ENCODE data around the gene ALDH1A1.

Gene ALDH1A1

DNA sequence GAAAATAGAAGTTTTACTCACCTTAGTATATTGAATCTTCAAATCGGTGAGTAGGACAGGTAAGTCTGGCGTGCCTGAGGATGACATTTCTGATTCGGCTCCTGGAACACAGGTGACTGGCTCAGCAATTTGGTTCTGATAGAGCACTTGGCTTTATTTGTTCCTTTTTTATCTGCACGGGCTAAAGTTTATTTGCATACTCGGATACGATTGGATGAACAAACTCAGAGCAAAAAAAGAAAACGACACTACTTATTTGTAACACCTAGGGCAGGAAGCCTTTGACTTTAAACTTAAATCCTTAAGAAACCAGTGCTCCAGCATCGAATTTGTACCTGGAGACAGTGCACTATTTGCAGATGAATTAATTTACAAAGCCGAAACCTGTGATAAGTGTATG, at the start of gene ALDH1A1:
ALDH1A1 (minus strand) TSS at position 140 of the 400 bp plus-strand sequence; CDS start at position 87, 53 bp downstream.
- no peak for DNase-seq

GRCh38 chr9:73001860-73002259, 49.0 kb upstream of the ALDH1A1 start:
- no peak for DNase-seq

DNA sequence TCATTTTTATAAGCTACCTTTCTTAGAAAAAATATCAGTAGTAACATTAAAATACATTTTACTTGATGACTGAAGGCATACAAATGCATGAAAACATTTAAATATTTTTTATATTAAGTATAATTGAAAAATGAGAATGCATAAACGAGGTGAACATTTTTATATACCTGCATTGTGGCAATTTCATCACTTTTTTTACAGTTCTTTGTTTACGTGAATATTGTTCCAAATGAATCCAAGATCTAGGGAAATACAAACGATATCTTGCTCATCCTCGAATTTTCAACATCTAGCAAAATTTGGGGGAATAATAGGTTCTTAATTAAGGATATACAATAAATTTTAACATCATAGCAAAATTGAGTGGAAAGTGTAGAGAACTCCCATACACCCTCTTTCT, 45.5 kb upstream of the ALDH1A1 start:
- DNase-seq = no peak

DNA sequence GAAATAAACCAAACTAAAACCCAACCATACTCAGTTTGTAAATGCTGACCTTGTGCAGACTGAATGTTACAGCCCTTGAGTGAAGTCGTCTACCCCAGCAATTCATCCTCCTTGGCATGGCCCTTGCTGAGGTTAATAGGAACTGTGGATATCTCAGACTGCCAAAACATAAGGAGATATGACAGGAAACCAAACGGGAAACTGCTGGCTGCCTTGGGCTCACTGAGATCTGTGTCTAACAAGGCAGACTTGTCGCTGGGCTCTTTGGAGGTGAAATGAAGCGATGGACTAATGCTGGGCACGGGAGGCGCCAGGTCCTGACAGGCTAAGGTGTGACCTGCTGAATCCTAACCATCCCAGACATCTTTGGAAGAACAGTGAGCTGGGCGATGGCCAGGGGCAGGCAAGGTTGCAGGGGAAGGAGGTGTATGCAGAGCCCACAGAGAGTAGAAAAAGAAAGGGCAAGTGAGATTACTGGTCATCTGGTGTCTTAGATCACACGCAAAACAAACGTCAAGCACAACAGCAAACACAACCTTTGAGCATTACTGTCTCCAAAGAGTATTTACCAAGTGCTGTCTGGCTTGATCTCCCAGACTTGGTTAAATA, 44.6 kb upstream of the ALDH1A1 start:
- DNase-seq = no peak

- no peak for DNase-seq
These were observed 43.9 kb upstream of the ALDH1A1 start for GRCh38 chr9:72996684-72997314.

DNA sequence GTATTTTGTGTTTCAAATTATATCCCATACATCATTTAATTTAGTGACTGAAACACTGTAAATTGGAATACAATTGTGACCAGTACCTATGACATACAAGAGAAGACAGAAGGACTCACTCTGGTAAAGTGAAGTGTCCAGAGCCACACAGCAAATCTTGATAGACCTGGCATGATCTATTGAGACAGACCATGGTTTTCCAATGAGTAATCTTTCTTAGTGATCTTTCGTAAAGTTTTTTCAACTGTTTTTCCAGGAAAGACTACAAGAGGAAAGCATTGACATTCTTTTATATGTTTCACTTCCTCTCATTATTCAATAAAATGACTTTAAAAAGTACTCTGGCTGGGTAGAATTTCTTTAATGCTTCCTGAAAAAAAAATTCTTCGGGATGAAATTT, 43.3 kb upstream of the ALDH1A1 start:
- DNase-seq = no peak

DNA sequence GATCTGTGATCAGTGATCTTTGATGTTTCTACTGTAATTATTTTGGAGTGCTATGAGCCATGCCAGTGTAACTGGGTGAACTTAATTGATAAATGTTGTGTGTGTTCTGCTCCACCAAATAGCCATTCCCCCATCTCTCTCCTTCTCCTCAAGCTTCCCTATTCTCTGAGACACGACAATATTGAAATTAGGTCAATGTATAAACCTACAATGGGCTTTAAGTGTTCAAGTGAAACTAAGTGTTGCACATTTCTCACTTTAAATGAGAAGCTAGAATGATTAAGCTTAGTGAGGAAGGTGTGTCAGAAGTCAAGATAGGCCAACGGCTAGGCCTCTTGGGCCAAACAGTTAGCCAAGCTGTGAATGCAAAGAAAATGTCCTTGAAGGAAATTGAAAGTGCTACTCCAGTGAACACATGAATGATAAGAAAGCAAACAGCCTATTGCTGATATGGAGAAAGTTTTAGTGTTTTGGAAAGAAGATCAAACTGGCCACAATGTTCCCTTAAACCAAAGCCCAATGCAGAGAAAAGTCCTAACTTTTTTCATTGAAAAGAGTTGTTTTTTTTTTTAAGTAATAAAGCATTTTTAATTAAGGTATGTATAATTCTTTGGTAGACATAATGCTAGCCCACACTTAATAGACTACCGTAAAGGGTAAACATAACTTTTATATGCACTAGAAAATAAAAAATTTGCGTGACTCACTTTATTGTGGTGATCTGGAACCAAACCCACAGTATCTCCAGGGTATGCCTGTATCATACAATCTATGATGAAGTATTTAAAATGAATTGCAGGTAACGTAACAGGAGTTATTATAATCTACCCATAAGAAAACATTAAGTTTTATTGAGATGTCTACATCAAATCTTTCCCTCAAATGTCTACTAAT, 42.5 kb upstream of the ALDH1A1 start:
- DNase-seq = no peak

DNA sequence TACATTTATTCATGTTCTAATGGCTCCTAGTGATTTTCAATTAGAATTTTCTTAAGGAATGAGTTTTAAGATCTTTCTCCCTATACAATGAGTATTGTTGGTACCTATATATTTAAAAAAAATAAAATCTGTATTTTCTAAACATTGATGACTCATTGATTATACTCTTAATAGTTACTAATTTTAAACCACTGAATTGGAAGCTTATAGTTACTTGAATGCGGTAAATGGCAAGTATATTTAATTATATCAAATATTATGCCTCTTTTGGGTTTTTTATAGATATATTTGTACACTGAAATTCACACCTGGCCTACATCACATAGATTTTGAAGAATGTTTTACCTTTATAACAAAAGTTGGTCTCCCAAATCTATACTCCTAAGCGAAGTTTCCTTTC, 38.9 kb upstream of the ALDH1A1 start:
- DNase-seq = no peak

DNA sequence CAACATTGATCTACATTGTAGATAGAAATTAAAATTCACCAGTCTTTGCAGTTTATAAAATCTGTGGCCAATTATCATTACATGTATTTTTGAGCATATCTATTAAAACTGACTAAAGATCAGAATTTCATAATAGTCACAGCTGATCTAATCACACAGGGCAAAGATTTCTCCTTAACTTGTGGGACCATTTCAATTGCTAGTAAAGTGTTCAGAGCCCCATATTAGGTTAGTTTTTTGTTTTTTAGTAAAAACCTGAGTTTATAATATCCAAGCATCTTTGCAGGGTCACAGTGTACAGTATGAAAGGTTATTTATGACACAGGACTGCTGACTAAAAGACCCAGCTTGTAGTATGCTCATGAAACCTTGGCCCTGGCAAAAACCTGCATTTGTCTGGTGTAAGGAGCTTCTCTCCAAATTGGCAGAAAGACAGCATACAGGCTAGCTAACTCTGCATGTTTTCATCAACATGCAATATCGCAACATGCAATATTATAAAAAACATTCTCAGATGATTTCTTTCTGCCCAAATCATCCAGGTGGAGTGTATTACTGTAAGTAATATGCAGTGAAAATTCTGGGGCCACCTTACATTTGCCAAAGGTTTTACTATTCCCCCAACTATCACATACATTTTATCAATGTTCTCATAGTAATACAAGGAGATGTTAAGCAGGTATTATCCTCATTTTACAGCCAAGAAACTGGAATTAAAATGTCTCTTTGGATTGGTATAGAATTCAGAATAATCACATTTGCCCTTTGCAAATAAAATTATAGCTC, 37.7 kb upstream of the ALDH1A1 start:
- DNase-seq = no peak

DNA sequence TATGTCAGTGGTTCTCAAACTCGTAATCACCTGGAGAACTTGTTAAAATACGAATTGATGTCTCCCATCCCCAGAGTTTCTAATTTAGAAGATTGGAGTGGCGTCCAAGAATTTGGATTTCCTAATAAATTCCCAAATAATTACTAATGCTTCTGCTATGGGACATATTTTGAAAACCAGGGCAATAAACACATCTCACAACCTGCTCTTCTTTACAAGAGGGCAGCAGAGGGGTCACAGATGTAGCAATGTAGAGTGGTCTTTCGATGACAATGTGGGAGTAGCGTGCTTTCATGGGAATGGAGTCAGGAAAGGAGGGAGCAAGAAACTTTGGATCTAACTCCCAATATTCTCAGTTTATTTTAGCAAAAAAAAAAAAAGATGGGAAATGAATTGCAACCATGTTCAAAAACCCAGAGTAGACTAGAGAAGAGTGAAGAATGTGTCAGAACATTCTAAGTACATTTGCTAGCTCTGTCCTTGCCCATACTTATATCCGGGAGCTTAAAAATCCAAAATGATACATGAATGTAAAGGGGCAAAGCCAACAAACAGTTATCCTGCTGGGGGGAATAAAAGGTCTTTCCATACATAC, 33.8 kb upstream of the ALDH1A1 start:
- DNase-seq = no peak

- no peak for DNase-seq
These were observed 32.9 kb upstream of the ALDH1A1 start for GRCh38 chr9:72985746-72986145.

GRCh38 chr9:72984991-72985390, 32.1 kb upstream of the ALDH1A1 start:
- DNase-seq = no peak

- DNase-seq = no peak
These were observed 31.5 kb upstream of the ALDH1A1 start for GRCh38 chr9:72984226-72984947.

- DNase-seq = no peak
These were observed 30.8 kb upstream of the ALDH1A1 start for GRCh38 chr9:72983512-72984225.

DNA sequence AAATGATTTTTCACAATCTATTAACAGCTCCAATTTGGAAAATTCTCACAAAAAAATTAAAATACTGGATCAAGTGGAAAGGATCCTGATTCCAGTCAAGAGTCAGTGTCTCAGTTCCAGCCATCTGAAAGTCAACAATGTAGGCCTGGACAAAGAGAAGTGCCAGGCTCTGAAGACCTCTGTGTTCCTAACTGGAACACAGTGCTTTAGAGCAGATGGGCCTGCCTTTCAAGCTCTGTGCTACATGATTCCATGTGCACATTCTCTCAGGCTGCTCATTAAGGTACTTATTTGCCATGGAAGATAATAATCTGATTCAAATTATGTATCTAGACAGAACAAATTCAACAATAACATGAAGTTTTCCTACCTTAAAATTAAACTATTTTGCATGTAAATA, 30.2 kb upstream of the ALDH1A1 start:
- DNase-seq = no peak

GRCh38 chr9:72982146-72982799, 29.4 kb upstream of the ALDH1A1 start:
- no peak for DNase-seq

DNA sequence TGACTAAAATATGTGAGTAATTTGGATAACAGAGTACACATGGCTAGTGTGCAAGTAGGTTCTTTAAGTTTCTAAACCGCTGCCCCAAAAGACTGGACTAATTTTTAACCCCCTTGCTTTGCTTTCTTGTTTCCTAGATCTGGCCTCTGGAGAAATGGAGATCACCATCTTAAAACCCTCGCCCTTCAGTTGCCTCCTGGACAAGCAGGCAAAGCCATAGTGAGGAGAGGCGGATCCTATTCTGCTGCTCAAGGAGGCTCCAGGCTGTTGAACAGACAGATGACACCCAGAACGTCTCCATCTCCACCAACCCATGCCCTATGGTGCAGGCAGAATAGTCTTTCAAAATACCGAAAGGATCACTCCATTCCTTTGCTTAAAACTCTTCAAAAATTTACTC, 28.6 kb upstream of the ALDH1A1 start:
- DNase-seq = no peak

- no peak for DNase-seq
These were observed 27.9 kb upstream of the ALDH1A1 start for GRCh38 chr9:72980600-72981265.

GRCh38 chr9:72980183-72980582, 27.3 kb upstream of the ALDH1A1 start:
- no peak for DNase-seq

DNA sequence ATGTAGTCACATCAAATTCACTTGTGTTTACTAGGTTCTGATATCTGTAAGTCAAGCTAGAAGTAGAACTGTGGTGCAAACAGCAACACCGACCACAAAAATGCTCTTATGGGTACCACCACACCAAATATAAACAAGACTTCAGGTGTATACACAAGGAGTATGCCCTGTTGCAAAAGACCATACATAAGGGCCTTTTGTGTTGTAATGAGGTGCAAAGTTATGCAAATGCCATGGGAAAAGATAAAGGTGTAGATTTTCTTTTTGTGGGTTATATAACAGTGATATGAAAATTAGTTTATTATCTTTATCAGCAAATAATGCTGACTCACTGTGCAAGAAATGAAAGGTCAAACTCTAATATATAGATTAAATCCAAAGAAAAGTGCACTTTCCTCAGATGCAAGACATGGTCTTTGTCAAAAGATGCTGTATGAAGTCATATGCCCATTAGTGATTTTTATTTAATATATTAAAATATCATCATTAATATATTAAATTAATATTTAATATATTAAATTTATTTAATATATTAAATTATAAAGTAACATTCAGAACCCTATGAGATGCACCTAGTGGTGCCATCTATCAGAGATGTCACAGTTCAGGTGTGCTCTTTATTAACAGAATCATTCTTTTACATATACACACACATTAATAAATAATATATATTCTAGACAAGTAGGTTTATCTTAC, 26.7 kb upstream of the ALDH1A1 start:
- no peak for DNase-seq

Measured in SHP77 treated with DMSO at 0.1 percent for 48 hours (cell line).